Ovary (tissue), 9 donors: ENCODE measurements around the gene CHMP4A. TPM values are rescaled to one million over a fixed set of nuclear protein-coding genes. Genes with fewer than 3 reads are reported as not detected.
A peak's percentile ranks its signal among the peaks of the same experiment; 100 is the strongest.

Experiments used
- DNase-seq, 5 donors: peaks; one replicate each; pipeline ENCODE4 v3.0.0-alpha.2; 2019 to 2020
- H3K27ac ChIP-seq, 2 donors: fragments of 200-600 bp; one replicate each; pipeline versions ENCODE4 v1.5.1 to v1.8.0; 2019 to 2022
- H3K27me3 ChIP-seq: fragments of 200-600 bp; one replicate; pipeline ENCODE4 v1.8.0; 2022
- H3K36me3 ChIP-seq: fragments of 200-600 bp; sonication (generic); one replicate; pipeline ENCODE4 v1.5.1; 2019
- H3K4me1 ChIP-seq: one replicate; pipeline ENCODE4 v1.8.1; 2013; ENCODE audit warnings: mild to moderate bottlenecking, moderate library complexity; ENCODE audit not compliant: insufficient read depth
- H3K4me3 ChIP-seq: fragments of 200-600 bp; sonication (generic); one replicate; pipeline ENCODE4 v1.5.1; 2017
- H3K9me3 ChIP-seq, 2 donors: fragments of 200-600 bp in 1 of 2; sonication (generic) in 1 of 2; one replicate each; pipeline versions ENCODE4 v1.5.1 to v1.8.1; 2013 to 2019; ENCODE audit warnings: mild to moderate bottlenecking in 1 of 2, moderate library complexity in 1 of 2
- CTCF ChIP-seq, 3 donors: fragments of 450-650 bp in 2 of 3; fragments of 200-600 bp in 1 of 3; IDR thresholded peaks; one replicate each; pipeline versions ENCODE4 v1.5.1 to v1.8.0; 2016 to 2022; ENCODE audit warnings: antibody characterized with exemption in 3 of 3, mild to moderate bottlenecking in 1 of 3
- EP300 ChIP-seq: sonication (generic); formaldehyde crosslinking; IDR thresholded peaks from one replicate; pipeline ENCODE4 v1.6.1; 2017; ENCODE audit warnings: antibody characterized with exemption
- POLR2A ChIP-seq: fragments of 450-650 bp; IDR thresholded peaks from one replicate; pipeline ENCODE4 v1.6.1; 2017; ENCODE audit warnings: antibody characterized with exemption, mild to moderate bottlenecking, moderate library complexity
- WGBS, 3 donors: extraction: QIAGEN DNeasy Blood & Tissue Kit in 1 of 3; methylation state at CpG; one replicate each; pipeline versions ENCODE4 v1.1.5 to v1.1.7; 2013 to 2017; 5-methylcytosine and 5-hydroxymethylcytosine counted together
- intact Hi-C, 4 donors: fragments of 100-400 bp; cut with DNase I; formaldehyde crosslinking; loops; one replicate each; pipeline versions ENCODE4 v1.11.0 to v1.15.1; 2022 to 2023
- polyA plus RNA-seq, 2 donors: library from polyadenylated mRNA; stranded (reverse); fragments of 200-250 nt in 1 of 2; fragments of 350-450 nt in 1 of 2; fragmentation: Illumina TruSeq in 1 of 2; extraction: RNeasy Lipid Tissue Mini Kit (QIAGEN cat#74804) in 1 of 2; gene quantifications; one replicate each; pipeline ENCODE4 v1.2.3, GENCODE V29; 2013 to 2014
- total RNA-seq, 7 donors: library from RNA; depleted of rRNA in 2 of 7; stranded (reverse); fragments of >200 nt in 2 of 7; fragmentation: NEBNext Ultra II Directional in 3 of 7; extraction: Animal tissue kit (Norgen Biotek cat#: 25700) in 3 of 7; gene quantifications; one replicate each; pipeline versions ENCODE4 v1.1.0 to v1.2.4, GENCODE V29; 2016 to 2023
- donor health status: DM: no; HTN: no; CAD: no; lungs with moderate emphysema.
- donor health status: DM: no; HTN: no; CAD: no.
- donor health status: Bipolar disorder and iron deficiency.
- donor health status: DM: yes; HTN: yes; CAD: no.
- donor health status: DM: no; HTN: no; CAD: no.
- donor health status: DM: yes; HTN: yes; CAD: no.

CHMP4A gene
- total and polyA plus RNA-seq, 9 donors = 26.8 to 105 (median 41.7) TPM

GRCh38 chr14:24233538-24233866 lies 20.2 kb upstream of the CHMP4A start:
- DNase-seq = no peak
- intact Hi-C loops = loop anchor here in 1 of 4 donors (5.0 kb wide), 1 partner anchor 209 kb away; the partner anchor contains the start of gene SDR39U1
- peak overlapping the region; percentile 84 for H3K4me3 ChIP-seq
- peaks cover 8% of the 10 kb centered on the region for H3K4me1 ChIP-seq
- H3K27me3 ChIP-seq = no peaks in the 10 kb centered on the region
- no peaks in the 10 kb centered on the region for H3K36me3 ChIP-seq
- no peaks in the 10 kb centered on the region for H3K9me3 ChIP-seq
- 61 to 76% (median 70%) methylated on average over 2 of the region's 2 CpGs for WGBS, 3 donors
- peak overlapping the region in 1 of 2 donors; percentile 74 for H3K27ac ChIP-seq
- TF ChIP-seq EP300 = no peak
- TF ChIP-seq CTCF (IDR thresholded peaks at IDR 0.05) = no peak
- TF ChIP-seq POLR2A = no peak

GRCh38 chr14:24232645-24233537 lies 19.6 kb upstream of the CHMP4A start, which contains the start of gene GMPR2:
GMPR2 (plus strand) TSS chr14:24232929; CDS start chr14:24233254, 325 bp downstream.
- Histone ChIP-seq H3K36me3 (no peaks in the 10 kb centered on the region), H3K27ac (peak within 1 kb of the TSS; percentile 74 to 79), H3K9me3 (no peaks in the 10 kb centered on the region), H3K27me3 (no peaks in the 10 kb centered on the region), H3K4me1 (peaks cover 8% of the 10 kb centered on the region), H3K4me3 (peak within 1 kb of the TSS; percentile 84)
- DNase-seq = no peak
- intact Hi-C loops = loop anchor here in 1 of 4 donors (5.0 kb wide), 1 partner anchor 209 kb away; the partner anchor contains the start of gene SDR39U1
- WGBS, 3 donors = 3 to 6% (median 3%) methylated on average over 38 of the region's 38 CpGs
- peak; percentile 38 for TF ChIP-seq POLR2A
- TF ChIP-seq EP300 = no peak

GRCh38 chr14:24232121-24232644 lies 18.9 kb upstream of the CHMP4A start, which contains the start of gene NEDD8:
NEDD8 (minus strand) TSS chr14:24232367; CDS start chr14:24232267, 100 bp downstream.
- peaks cover 8% of the 10 kb centered on the region for H3K4me1 ChIP-seq
- WGBS, 3 donors = 0 to 2% (median 0%) methylated on average over 30 of the region's 30 CpGs
- no peaks in the 10 kb centered on the region for H3K9me3 ChIP-seq
- peak within 1 kb of the TSS; percentile 84 for H3K4me3 ChIP-seq
- intact Hi-C loops = loop anchor here in 1 of 4 donors (5.0 kb wide), 1 partner anchor 210 kb away; the partner anchor contains the start of gene SDR39U1
- DNase-seq = peak; percentile 90 to 95 (median 92)
- H3K27me3 ChIP-seq = no peaks in the 10 kb centered on the region
- H3K27ac ChIP-seq = peak within 1 kb of the TSS; percentile 74 to 79
- no peaks in the 10 kb centered on the region for H3K36me3 ChIP-seq
- TF ChIP-seq CTCF (IDR thresholded peaks at IDR 0.05) (no peak), POLR2A (peak; percentile 45), EP300 (peak; percentile 21)

- H3K4me1 ChIP-seq = peaks cover 8% of the 10 kb centered on the region
- TF ChIP-seq CTCF (IDR thresholded peaks at IDR 0.05) (no peak), EP300 (no peak), POLR2A (no peak)
- WGBS, 3 donors = 6 to 9% (median 7%) methylated on average over 20 to 23 of the region's 23 CpGs
- no peaks in the 10 kb centered on the region for H3K9me3 ChIP-seq
- intact Hi-C loops = loop anchor here in 1 of 4 donors (5.0 kb wide), 1 partner anchor 211 kb away; the partner anchor contains the start of gene SDR39U1
- H3K36me3 ChIP-seq = no peaks in the 10 kb centered on the region
- H3K27me3 ChIP-seq = no peaks in the 10 kb centered on the region
- no peak for DNase-seq
- H3K4me3 ChIP-seq = peak overlapping the region; percentile 84
- H3K27ac ChIP-seq = peak overlapping the region; percentile 74 to 79
These were observed 18.2 kb upstream of the CHMP4A start for GRCh38 chr14:24231263-24232120.
